Ascending aorta (tissue), 2 donors: ENCODE data around the gene MFRP. TPM values are rescaled to one million over a fixed set of nuclear protein-coding genes. Genes with fewer than 3 reads are reported as not detected.

Source experiments
- DNase-seq, 2 donors: peaks; one replicate each; pipeline ENCODE4 v3.0.0-alpha.2; 2019; ENCODE audit warnings: low spot score in 2 of 2
- H3K27ac ChIP-seq, 2 donors: fragments of 200-600 bp; sonication (generic); one replicate each; pipeline ENCODE4 v1.5.1; 2016 to 2017; ENCODE audit warnings: mild to moderate bottlenecking in 1 of 2
- H3K27me3 ChIP-seq: fragments of 200-600 bp; sonication (generic); one replicate; pipeline ENCODE4 v1.5.1; 2017
- H3K36me3 ChIP-seq, 2 donors: fragments of 200-600 bp; sonication (generic); one replicate each; pipeline ENCODE4 v1.5.1; 2016
- H3K4me1 ChIP-seq, 2 donors: fragments of 200-600 bp; sonication (generic); one replicate each; pipeline ENCODE4 v1.5.1; 2016 to 2017; ENCODE audit warnings: mild to moderate bottlenecking in 1 of 2
- H3K4me3 ChIP-seq, 2 donors: fragments of 200-600 bp; sonication (generic); one replicate each; pipeline ENCODE4 v1.5.1; 2016 to 2017; ENCODE audit warnings: mild to moderate bottlenecking in 1 of 2
- H3K9me3 ChIP-seq, 2 donors: fragments of 200-600 bp; sonication (generic); one replicate each; pipeline ENCODE4 v1.5.1; 2016
- CTCF ChIP-seq, 3 experiments: fragments of 200-600 bp in 2 of 3; fragments of 450-650 bp in 1 of 3; sonication (generic) in 2 of 3; IDR thresholded peaks; one replicate each; pipeline ENCODE4 v1.5.1; 2016 to 2019; ENCODE audit warnings: antibody characterized with exemption in 3 of 3, mild to moderate bottlenecking in 1 of 3, moderate library complexity in 1 of 3
- intact Hi-C: fragments of 100-400 bp; cut with DNase I; formaldehyde crosslinking; loops from one replicate; pipeline ENCODE4 v1.15.1; 2023
- total RNA-seq: library from RNA; depleted of rRNA; stranded (reverse); fragments of >200 nt; gene quantifications from one replicate; pipeline ENCODE4 v1.1.0, GENCODE V29; 2016

The MFRP gene
- total RNA-seq, 1 donor from 2014 or later = not detected

GRCh38 chr11:119382101-119382500 lies 35.6 kb upstream of the MFRP start:
- Histone ChIP-seq H3K36me3 (no peaks in the 10 kb centered on the region), H3K4me1 (peaks cover 0 to 13% of the 10 kb centered on the region in 2 donors), H3K27ac (no peak overlapping the region), H3K27me3 (no peaks in the 10 kb centered on the region), H3K9me3 (no peaks in the 10 kb centered on the region), H3K4me3 (peak overlapping the region; percentile 42 to 64)
- intact Hi-C loops = loop anchor here (5.0 to 10.0 kb wide), 3 partner anchors 40 to 945 kb away; partner anchors contain the start of genes C1QTNF5, KMT2A and NECTIN1
- DNase-seq = no peak
- no peak for TF ChIP-seq CTCF (IDR thresholded peaks at IDR 0.05)

GRCh38 chr11:119381181-119381988 lies 34.9 kb upstream of the MFRP start, which contains the start of gene USP2:
USP2 (minus strand) TSS chr11:119381690; CDS start chr11:119373480, 8,210 bp downstream.
- peak within 1 kb of the TSS; percentile 31 to 37 for H3K27ac ChIP-seq

GRCh38 chr11:119380827-119381180 lies 34.3 kb upstream of the MFRP start:
- H3K4me1 ChIP-seq = peaks cover 0 to 22% of the 10 kb centered on the region in 2 donors
- H3K4me3 ChIP-seq = peak overlapping the region; percentile 59 to 64
- H3K36me3 ChIP-seq = no peaks in the 10 kb centered on the region
- intact Hi-C loops = loop anchor here (1.0 to 10.0 kb wide), 6 partner anchors 25 to 944 kb away; partner anchors contain the start of genes C1QTNF5, KMT2A and NECTIN1
- H3K27ac ChIP-seq = peak overlapping the region; percentile 31 to 37
- no peak for DNase-seq
- H3K27me3 ChIP-seq = no peaks in the 10 kb centered on the region
- no peak for TF ChIP-seq CTCF (IDR thresholded peaks at IDR 0.05)
- H3K9me3 ChIP-seq = no peaks in the 10 kb centered on the region

More at GRCh38 chr11:119381181-119381988, 34.9 kb upstream of the MFRP start, which contains the start of gene USP2:
- Histone ChIP-seq H3K4me3 (peak within 1 kb of the TSS; percentile 59 to 64), H3K9me3 (no peaks in the 10 kb centered on the region), H3K4me1 (peaks cover 0 to 16% of the 10 kb centered on the region in 2 donors), H3K36me3 (no peaks in the 10 kb centered on the region), H3K27me3 (no peaks in the 10 kb centered on the region)
- TF ChIP-seq CTCF (IDR thresholded peaks at IDR 0.05) = peak; percentile 88 to 92 (median 90)
- DNase-seq = peak; percentile 94 to 99
- intact Hi-C loops = loop anchor here (1.0 to 10.0 kb wide), 6 partner anchors 25 to 944 kb away; partner anchors contain the start of genes C1QTNF5, KMT2A and NECTIN1

GRCh38 chr11:119380160-119380826 lies 33.8 kb upstream of the MFRP start:
- TF ChIP-seq CTCF (IDR thresholded peaks at IDR 0.05) = no peak
- no peak overlapping the region for H3K27ac ChIP-seq
- no peaks in the 10 kb centered on the region for H3K27me3 ChIP-seq
- DNase-seq = peak in 1 of 2 donors; percentile 61
- H3K9me3 ChIP-seq = no peaks in the 10 kb centered on the region
- peaks cover 1 to 24% of the 10 kb centered on the region in 2 donors for H3K4me1 ChIP-seq
- intact Hi-C loops = loop anchor here (2.0 to 10.0 kb wide), 5 partner anchors 38 to 943 kb away; partner anchors contain the start of genes C1QTNF5, KMT2A and NECTIN1
- no peaks in the 10 kb centered on the region for H3K36me3 ChIP-seq
- H3K4me3 ChIP-seq = no peak overlapping the region

GRCh38 chr11:119378851-119379465 lies 32.5 kb upstream of the MFRP start:
- H3K27me3 ChIP-seq = no peaks in the 10 kb centered on the region
- no peak for TF ChIP-seq CTCF (IDR thresholded peaks at IDR 0.05)
- peaks cover 5 to 28% of the 10 kb centered on the region in 2 donors for H3K4me1 ChIP-seq
- no peak overlapping the region for H3K4me3 ChIP-seq
- no peaks in the 10 kb centered on the region for H3K9me3 ChIP-seq
- H3K36me3 ChIP-seq = no peaks in the 10 kb centered on the region
- DNase-seq = peak in 1 of 2 donors; percentile 55
- H3K27ac ChIP-seq = no peak overlapping the region
- intact Hi-C loops = no loop called here
